GM12878 (cell line): ENCODE results near the gene GRIK3. TPM values are rescaled to one million over a fixed set of nuclear protein-coding genes. Genes with fewer than 3 reads are reported as not detected.

Experiments
- ATAC-seq: fragments of 200-7000 bp; cut with Tn5 transposase; 3 replicates; pipeline ENCODE4 v1.9.1; 2020; ENCODE audit warnings: mild to moderate bottlenecking, moderate library complexity
- BruUV-seq: library from RNA; stranded (reverse); fragments of 400-500 nt; replicated peaks from 2 replicates; lab custom pipeline; 2021; lab: Mats Ljungman, UMichigan
- CTCF ChIA-PET: fragments of 300-600 bp; sonication (Branson Sonifier 250); formaldehyde crosslinking; extraction: SDS; loops from one replicate; lab custom pipeline; 2021; ENCODE audit warnings: inconsistent platforms; lab: Yijun Ruan, JAX
- POLR2A ChIA-PET: fragments of 350-600 bp; formaldehyde crosslinking; extraction: SDS; loops from one replicate; lab custom pipeline; 2021; ENCODE audit warnings: inconsistent platforms; lab: Charles Lee
- RAD21 ChIA-PET: fragments of 300-600 bp; sonication (Branson Sonifier 250); formaldehyde crosslinking; loops from one replicate; lab custom pipeline; 2023; ENCODE audit warnings: antibody characterized with exemption; ENCODE audit not compliant: unreplicated experiment; lab: Charles Lee
- SMC1A ChIA-PET: fragments of 300-600 bp; sonication (Branson Sonifier 250); formaldehyde crosslinking; loops from one replicate; lab custom pipeline; 2023; ENCODE audit not compliant: unreplicated experiment, uncharacterized antibody; lab: Charles Lee
- DNase-seq: peaks from one replicate; pipeline ENCODE4 v3.0.0-alpha.2; 2011; ENCODE audit warnings: low read depth, low spot score
- FAIRE-seq: peaks from 3 replicates; lab custom pipeline; 2011; peaks lifted over from hg19 to GRCh38; lab: Jason Lieb, UNC
- H2AFZ ChIP-seq: 2 replicates; pipeline ENCODE4 v1.6.0; 2011; ENCODE audit warnings: low read depth, low read length, control low read depth; ENCODE audit not compliant: control insufficient read depth
- H3K27ac ChIP-seq: 2 replicates; pipeline ENCODE4 v1.5.1; 2011; ENCODE audit warnings: control low read depth; ENCODE audit not compliant: control insufficient read depth, insufficient read depth
- H3K27me3 ChIP-seq, 2 experiments: replicated peaks in 1 of 2; 2 replicates each; pipeline versions ENCODE4 v1.6.0 to v1.6.1; 2011; ENCODE audit warnings: low read length in 1 of 2; ENCODE audit not compliant: control insufficient read depth in 2 of 2, insufficient read depth in 2 of 2
- H3K36me3 ChIP-seq, 2 experiments: 2 replicates each; pipeline ENCODE4 v1.5.1; 2011; ENCODE audit warnings: low read length in 1 of 2; ENCODE audit not compliant: control insufficient read depth in 2 of 2, insufficient read depth in 2 of 2
- H3K4me1 ChIP-seq: 2 replicates; pipeline ENCODE4 v1.6.1; 2011; ENCODE audit warnings: mild to moderate bottlenecking, low read length, moderate library complexity, mixed read lengths; ENCODE audit not compliant: control insufficient read depth, insufficient read depth
- H3K4me2 ChIP-seq: 2 replicates; pipeline ENCODE4 v1.6.0; 2011; ENCODE audit warnings: control low read depth; ENCODE audit not compliant: control insufficient read depth, insufficient read depth
- H3K4me3 ChIP-seq: fragments of 200-600 bp; sonication (generic); 2 replicates; pipeline ENCODE4 v1.5.1; 2016
- H3K79me2 ChIP-seq: 2 replicates; pipeline ENCODE4 v1.6.0; 2011; ENCODE audit warnings: low read length; ENCODE audit not compliant: control insufficient read depth, insufficient read depth
- H3K9ac ChIP-seq: 2 replicates; pipeline ENCODE4 v1.8.0; 2011; ENCODE audit warnings: low read length, control low read depth, mixed read lengths; ENCODE audit not compliant: control insufficient read depth, insufficient read depth
- H3K9me3 ChIP-seq: replicated peaks from 3 replicates; pipeline ENCODE4 v1.5.1; 2011; ENCODE audit warnings: mild to moderate bottlenecking, low read length; ENCODE audit not compliant: control insufficient read depth, insufficient read depth
- H4K20me1 ChIP-seq: 2 replicates; pipeline ENCODE4 v1.6.0; 2011; ENCODE audit not compliant: control insufficient read depth, insufficient read depth
- ATF7 ChIP-seq: fragments of 450-650 bp; IDR thresholded peaks from 2 replicates; pipeline ENCODE4 v1.6.1; 2016; ENCODE audit warnings: low read depth, mild to moderate bottlenecking
- BACH1 ChIP-seq: fragments of 450-650 bp; IDR thresholded peaks from 2 replicates; pipeline ENCODE4 v1.6.1; 2017; ENCODE audit warnings: mild to moderate bottlenecking, borderline replicate concordance
- BHLHE40 ChIP-seq, 2 experiments: fragments of 450-650 bp in 1 of 2; IDR thresholded peaks; 2 replicates each; pipeline ENCODE4 v1.6.1; 2011 to 2017; ENCODE audit warnings: low read depth in 2 of 2, borderline replicate concordance in 1 of 2, improper control_type of control experiment in 1 of 2, low read length in 1 of 2, mild to moderate bottlenecking in 1 of 2
- KLF5 ChIP-seq: fragments of 450-650 bp; IDR thresholded peaks from 2 replicates; pipeline ENCODE4 v1.6.1; 2014; ENCODE audit warnings: mild to moderate bottlenecking; ENCODE audit not compliant: partially characterized antibody
- POLR2AphosphoS2 ChIP-seq: IDR thresholded peaks from 2 replicates; pipeline ENCODE4 v1.6.1; 2011; ENCODE audit warnings: low read depth, mild to moderate bottlenecking, low read length, improper control_type of control experiment, moderate library complexity
- SREBF2 ChIP-seq: IDR thresholded peaks from 2 replicates; pipeline ENCODE4 v1.6.1; 2012; ENCODE audit warnings: mild to moderate bottlenecking, low read length
- STAT3 ChIP-seq: IDR thresholded peaks from 2 replicates; pipeline ENCODE4 v1.6.1; 2011; ENCODE audit warnings: low read depth, low read length, improper control_type of control experiment
- ZZZ3 ChIP-seq: IDR thresholded peaks from 2 replicates; pipeline ENCODE4 v1.6.1; 2011; ENCODE audit warnings: low read depth; ENCODE audit not compliant: control insufficient read depth, insufficient read length
- WGBS: methylation state at CpG from one replicate; pipeline ENCODE4 v1.1.6; 2016; ENCODE audit warnings: low lambda C conversion rate; ENCODE audit not compliant: insufficient replicate concordance, insufficient coverage; ENCODE audit errors: missing lambda C conversion rate; 5-methylcytosine and 5-hydroxymethylcytosine counted together
- in situ Hi-C: fragments of 300-500 bp; cut with MboI; formaldehyde crosslinking; loops from 9 replicates; pipeline ENCODE4 v1.14.3; 2018; ENCODE audit warnings: mixed read lengths
- intact Hi-C: fragments of 100-400 bp; cut with micrococcal nuclease; formaldehyde crosslinking; loops from one replicate; pipeline ENCODE4 v1.14.2; 2022; ENCODE audit not compliant: unreplicated experiment
- polyA plus RNA-seq, 11 experiments: library from polyadenylated mRNA; depleted of rRNA in 4 of 11; unstranded in 6 of 11; stranded (reverse) in 5 of 11; fragments of >200 nt; fragmentation: Nextera tagmentation in 4 of 11; fragmentation: Illumina TruSeq in 1 of 11; extraction: Ambion mirVana in 4 of 11; extraction: Trizol in 1 of 11; gene quantifications; 1 replicate in 1 of 11; 2 replicates in 10 of 11; pipeline versions ENCODE4 v1.2.1 to v1.2.3, GENCODE V29; 2011 to 2016; ENCODE audit warnings: inconsistent platforms in 2 of 11, missing spikeins in 2 of 11, low read depth in 1 of 11
- total RNA-seq, 4 experiments: library from RNA; depleted of rRNA in 3 of 4; stranded (reverse); fragments of >200 nt in 3 of 4; fragmentation: Illumina TruSeq in 1 of 4; extraction: Trizol in 1 of 4; gene quantifications; 2 replicates each; pipeline versions ENCODE4 v1.2.1 to v1.2.3, GENCODE V29; 2013 to 2021
- TF ChIP-seq, protein P1 (sequence below): fragments of 450-650 bp; IDR thresholded peaks from 2 replicates; pipeline ENCODE4 v1.6.1; 2017; ENCODE audit warnings: mild to moderate bottlenecking, moderate library complexity
- TF ChIP-seq, protein P2 (sequence below): fragments of 450-650 bp; formaldehyde crosslinking; IDR thresholded peaks from 2 replicates; pipeline ENCODE4 v1.4.0; 2022; ENCODE audit warnings: mild to moderate bottlenecking, moderate library complexity
- TF ChIP-seq, protein P3 (sequence below): fragments of 450-650 bp; IDR thresholded peaks from 2 replicates; pipeline ENCODE4 v1.6.1; 2018; ENCODE audit warnings: borderline replicate concordance, mild to moderate bottlenecking; ENCODE audit not compliant: partially characterized antibody
- TF ChIP-seq, protein P4 (sequence below): IDR thresholded peaks from 2 replicates; pipeline ENCODE4 v1.6.1; 2012; ENCODE audit warnings: low read depth, low read length, improper control_type of control experiment

The GRIK3 gene
- total and polyA plus RNA-seq, 10 of the 15 experiments (the other 5 are each of a cell fraction or from before 2014, with no cell fraction given) = not detected

DNA sequence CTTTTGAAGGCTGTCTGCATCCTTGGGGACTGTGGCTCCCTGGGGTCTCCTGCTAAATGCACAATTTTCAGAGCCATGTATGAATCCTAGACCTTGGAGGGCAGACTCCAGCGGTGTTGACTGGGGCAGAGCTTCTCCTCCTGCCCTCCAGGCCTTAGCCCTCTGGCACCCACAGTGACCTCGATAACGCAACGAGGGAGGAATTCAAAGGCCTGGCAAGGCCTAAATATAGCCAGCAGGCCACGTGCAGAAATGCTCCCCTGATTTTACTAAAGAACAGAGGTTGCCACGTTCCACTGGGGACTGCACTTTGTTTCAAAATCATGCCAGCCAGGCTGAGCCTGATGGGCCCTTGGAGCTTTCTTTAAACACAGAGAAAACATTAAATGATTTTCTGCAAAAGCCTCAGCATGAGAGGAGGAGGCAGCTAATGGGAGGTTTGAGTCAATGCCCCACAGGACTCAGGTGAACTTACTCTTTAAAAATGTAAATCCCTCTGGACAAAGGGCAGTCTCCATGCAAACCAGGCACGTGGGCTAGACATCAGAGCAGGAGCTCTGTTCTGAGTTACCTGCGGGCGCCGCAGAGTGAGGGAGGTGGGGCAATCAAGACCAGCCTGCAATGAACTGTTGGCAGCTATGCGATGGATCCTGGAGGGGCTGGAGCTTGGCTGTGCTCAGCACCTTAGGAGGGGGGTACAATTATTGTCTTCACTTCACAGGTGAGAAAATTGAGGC is 28.0 kb downstream of the GRIK3 start:
- no peaks in the 10 kb centered on the region for H3K27me3 ChIP-seq
- no peak overlapping the region for H3K27ac ChIP-seq
- no peak overlapping the region for H3K4me3 ChIP-seq
- ChIA-PET CTCF (no interaction called here), SMC1A (no interaction called here), POLR2A (no interaction called here), RAD21 (no interaction called here)
- H3K9ac ChIP-seq = no peak overlapping the region
- H3K4me2 ChIP-seq = no peak overlapping the region
- H4K20me1 ChIP-seq = no peaks in the 10 kb centered on the region
- in situ Hi-C loops (no loop called here), intact Hi-C loops (no loop called here)
- WGBS = 18% methylated on average over 11 of the region's 11 CpGs
- H3K4me1 ChIP-seq = no peaks in the 10 kb centered on the region
- ATAC-seq (no peak), FAIRE-seq (no peak), DNase-seq (no peak)
- H3K9me3 ChIP-seq = no peaks in the 10 kb centered on the region
- BruUV-seq = no TSS peak
- no peaks in the 10 kb centered on the region for H3K36me3 ChIP-seq
- no peaks in the 10 kb centered on the region for H3K79me2 ChIP-seq
- no peak overlapping the region for H2AFZ ChIP-seq
- no peak for TF ChIP-seq BACH1
- TF ChIP-seq SREBF2 = no peak
- no peak for TF ChIP-seq POLR2AphosphoS2
- no peak for TF ChIP-seq ATF7
- TF ChIP-seq, protein P1, sequence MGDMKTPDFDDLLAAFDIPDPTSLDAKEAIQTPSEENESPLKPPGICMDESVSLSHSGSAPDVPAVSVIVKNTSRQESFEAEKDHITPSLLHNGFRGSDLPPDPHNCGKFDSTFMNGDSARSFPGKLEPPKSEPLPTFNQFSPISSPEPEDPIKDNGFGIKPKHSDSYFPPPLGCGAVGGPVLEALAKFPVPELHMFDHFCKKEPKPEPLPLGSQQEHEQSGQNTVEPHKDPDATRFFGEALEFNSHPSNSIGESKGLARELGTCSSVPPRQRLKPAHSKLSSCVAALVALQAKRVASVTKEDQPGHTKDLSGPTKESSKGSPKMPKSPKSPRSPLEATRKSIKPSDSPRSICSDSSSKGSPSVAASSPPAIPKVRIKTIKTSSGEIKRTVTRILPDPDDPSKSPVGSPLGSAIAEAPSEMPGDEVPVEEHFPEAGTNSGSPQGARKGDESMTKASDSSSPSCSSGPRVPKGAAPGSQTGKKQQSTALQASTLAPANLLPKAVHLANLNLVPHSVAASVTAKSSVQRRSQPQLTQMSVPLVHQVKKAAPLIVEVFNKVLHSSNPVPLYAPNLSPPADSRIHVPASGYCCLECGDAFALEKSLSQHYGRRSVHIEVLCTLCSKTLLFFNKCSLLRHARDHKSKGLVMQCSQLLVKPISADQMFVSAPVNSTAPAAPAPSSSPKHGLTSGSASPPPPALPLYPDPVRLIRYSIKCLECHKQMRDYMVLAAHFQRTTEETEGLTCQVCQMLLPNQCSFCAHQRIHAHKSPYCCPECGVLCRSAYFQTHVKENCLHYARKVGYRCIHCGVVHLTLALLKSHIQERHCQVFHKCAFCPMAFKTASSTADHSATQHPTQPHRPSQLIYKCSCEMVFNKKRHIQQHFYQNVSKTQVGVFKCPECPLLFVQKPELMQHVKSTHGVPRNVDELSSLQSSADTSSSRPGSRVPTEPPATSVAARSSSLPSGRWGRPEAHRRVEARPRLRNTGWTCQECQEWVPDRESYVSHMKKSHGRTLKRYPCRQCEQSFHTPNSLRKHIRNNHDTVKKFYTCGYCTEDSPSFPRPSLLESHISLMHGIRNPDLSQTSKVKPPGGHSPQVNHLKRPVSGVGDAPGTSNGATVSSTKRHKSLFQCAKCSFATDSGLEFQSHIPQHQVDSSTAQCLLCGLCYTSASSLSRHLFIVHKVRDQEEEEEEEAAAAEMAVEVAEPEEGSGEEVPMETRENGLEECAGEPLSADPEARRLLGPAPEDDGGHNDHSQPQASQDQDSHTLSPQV = no peak
- no peak for TF ChIP-seq ZZZ3
- TF ChIP-seq, protein P2, sequence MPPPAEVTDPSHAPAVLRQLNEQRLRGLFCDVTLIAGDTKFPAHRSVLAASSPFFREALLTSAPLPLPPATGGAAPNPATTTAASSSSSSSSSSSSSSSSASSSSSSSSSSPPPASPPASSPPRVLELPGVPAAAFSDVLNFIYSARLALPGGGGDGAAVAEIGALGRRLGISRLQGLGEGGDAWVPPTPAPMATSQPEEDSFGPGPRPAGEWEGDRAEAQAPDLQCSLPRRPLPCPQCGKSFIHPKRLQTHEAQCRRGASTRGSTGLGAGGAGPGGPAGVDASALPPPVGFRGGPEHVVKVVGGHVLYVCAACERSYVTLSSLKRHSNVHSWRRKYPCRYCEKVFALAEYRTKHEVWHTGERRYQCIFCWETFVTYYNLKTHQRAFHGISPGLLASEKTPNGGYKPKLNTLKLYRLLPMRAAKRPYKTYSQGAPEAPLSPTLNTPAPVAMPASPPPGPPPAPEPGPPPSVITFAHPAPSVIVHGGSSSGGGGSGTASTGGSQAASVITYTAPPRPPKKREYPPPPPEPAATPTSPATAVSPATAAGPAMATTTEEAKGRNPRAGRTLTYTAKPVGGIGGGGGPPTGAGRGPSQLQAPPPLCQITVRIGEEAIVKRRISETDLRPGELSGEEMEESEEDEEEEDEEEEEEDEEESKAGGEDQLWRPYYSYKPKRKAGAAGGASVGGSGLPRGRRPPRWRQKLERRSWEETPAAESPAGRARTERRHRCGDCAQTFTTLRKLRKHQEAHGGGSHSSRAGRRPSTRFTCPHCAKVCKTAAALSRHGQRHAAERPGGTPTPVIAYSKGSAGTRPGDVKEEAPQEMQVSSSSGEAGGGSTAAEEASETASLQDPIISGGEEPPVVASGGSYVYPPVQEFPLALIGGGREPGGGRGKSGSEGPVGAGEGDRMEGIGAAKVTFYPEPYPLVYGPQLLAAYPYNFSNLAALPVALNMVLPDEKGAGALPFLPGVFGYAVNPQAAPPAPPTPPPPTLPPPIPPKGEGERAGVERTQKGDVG (CRISPR knock-in tag) = no peak
- TF ChIP-seq, protein P3, sequence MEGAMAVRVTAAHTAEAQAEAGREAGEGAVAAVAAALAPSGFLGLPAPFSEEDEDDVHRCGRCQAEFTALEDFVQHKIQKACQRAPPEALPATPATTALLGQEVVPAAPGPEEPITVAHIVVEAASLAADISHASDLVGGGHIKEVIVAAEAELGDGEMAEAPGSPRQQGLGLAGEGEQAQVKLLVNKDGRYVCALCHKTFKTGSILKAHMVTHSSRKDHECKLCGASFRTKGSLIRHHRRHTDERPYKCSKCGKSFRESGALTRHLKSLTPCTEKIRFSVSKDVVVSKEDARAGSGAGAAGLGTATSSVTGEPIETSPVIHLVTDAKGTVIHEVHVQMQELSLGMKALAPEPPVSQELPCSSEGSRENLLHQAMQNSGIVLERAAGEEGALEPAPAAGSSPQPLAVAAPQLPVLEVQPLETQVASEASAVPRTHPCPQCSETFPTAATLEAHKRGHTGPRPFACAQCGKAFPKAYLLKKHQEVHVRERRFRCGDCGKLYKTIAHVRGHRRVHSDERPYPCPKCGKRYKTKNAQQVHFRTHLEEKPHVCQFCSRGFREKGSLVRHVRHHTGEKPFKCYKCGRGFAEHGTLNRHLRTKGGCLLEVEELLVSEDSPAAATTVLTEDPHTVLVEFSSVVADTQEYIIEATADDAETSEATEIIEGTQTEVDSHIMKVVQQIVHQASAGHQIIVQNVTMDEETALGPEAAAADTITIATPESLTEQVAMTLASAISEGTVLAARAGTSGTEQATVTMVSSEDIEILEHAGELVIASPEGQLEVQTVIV = no peak
- TF ChIP-seq, protein P4, sequence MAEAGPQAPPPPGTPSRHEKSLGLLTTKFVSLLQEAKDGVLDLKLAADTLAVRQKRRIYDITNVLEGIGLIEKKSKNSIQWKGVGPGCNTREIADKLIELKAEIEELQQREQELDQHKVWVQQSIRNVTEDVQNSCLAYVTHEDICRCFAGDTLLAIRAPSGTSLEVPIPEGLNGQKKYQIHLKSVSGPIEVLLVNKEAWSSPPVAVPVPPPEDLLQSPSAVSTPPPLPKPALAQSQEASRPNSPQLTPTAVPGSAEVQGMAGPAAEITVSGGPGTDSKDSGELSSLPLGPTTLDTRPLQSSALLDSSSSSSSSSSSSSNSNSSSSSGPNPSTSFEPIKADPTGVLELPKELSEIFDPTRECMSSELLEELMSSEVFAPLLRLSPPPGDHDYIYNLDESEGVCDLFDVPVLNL = no peak
- TF ChIP-seq BHLHE40 (IDR thresholded peaks at IDR 0.05; ENCODE audit: borderline replicate concordance in 1 of 2, low read depth in 2 of 2, low read length in 1 of 2) = no peak
- no peak for TF ChIP-seq KLF5
- no peak for TF ChIP-seq STAT3
